Thyroid gland (tissue), 4 donors: ENCODE results near the gene WFIKKN1. TPM values are rescaled to one million over a fixed set of nuclear protein-coding genes. Genes with fewer than 3 reads are reported as not detected.

Source experiments
- DNase-seq, 2 donors: peaks; one replicate each; pipeline ENCODE4 v3.0.0-alpha.2; 2019
- H3K27ac ChIP-seq, 3 donors: fragments of 200-600 bp; sonication (generic); 1 replicate in 2 of 3; 2 replicates in 1 of 3; pipeline ENCODE4 v1.5.1; 2016 to 2019; ENCODE audit warnings: mild to moderate bottlenecking in 1 of 3, moderate library complexity in 1 of 3
- H3K27me3 ChIP-seq: fragments of 200-600 bp; sonication (generic); one replicate; pipeline ENCODE4 v1.5.1; 2019
- H3K36me3 ChIP-seq, 2 donors: fragments of 200-600 bp; sonication (generic); one replicate each; pipeline ENCODE4 v1.5.1; 2016 to 2019
- H3K4me1 ChIP-seq, 2 donors: fragments of 200-600 bp; sonication (generic); one replicate each; pipeline ENCODE4 v1.5.1; 2017 to 2019
- H3K4me3 ChIP-seq, 3 donors: fragments of 200-600 bp; sonication (generic); replicated peaks in 1 of 3; 1 replicate in 2 of 3; 2 replicates in 1 of 3; pipeline ENCODE4 v1.5.1; 2016; ENCODE audit warnings: mild to moderate bottlenecking in 1 of 3
- H3K9me3 ChIP-seq: fragments of 200-600 bp; sonication (generic); one replicate; pipeline ENCODE4 v1.5.1; 2017
- POLR2A ChIP-seq, 2 donors: fragments of 450-650 bp; IDR thresholded peaks; one replicate each; pipeline ENCODE4 v1.6.1; 2017; ENCODE audit warnings: antibody characterized with exemption in 2 of 2, mild to moderate bottlenecking in 2 of 2, moderate library complexity in 1 of 2
- WGBS, 2 donors: methylation state at CpG; one replicate each; pipeline ENCODE4 v1.1.5; 2017; 5-methylcytosine and 5-hydroxymethylcytosine counted together
- intact Hi-C: fragments of 100-400 bp; cut with DNase I; formaldehyde crosslinking; loops from one replicate; pipeline ENCODE4 v1.15.1; 2023
- total RNA-seq, 4 donors: library from RNA; depleted of rRNA; stranded (reverse); fragments of >200 nt; gene quantifications; one replicate each; pipeline ENCODE4 v1.2.3, GENCODE V29; 2016
- TF ChIP-seq, protein P1 (sequence below), 6 experiments: fragments of 200-600 bp in 3 of 6; fragments of 450-650 bp in 3 of 6; sonication (generic) in 3 of 6; IDR thresholded peaks; one replicate each; pipeline ENCODE4 v1.5.1; 2016 to 2019; ENCODE audit warnings: antibody characterized with exemption in 6 of 6, mild to moderate bottlenecking in 2 of 6, inconsistent platforms in 1 of 6, moderate library complexity in 1 of 6

WFIKKN1 gene
- total RNA-seq, 4 donors from 2014 or later, result 0.13 to 1.8 (median 0.77) TPM

DNA sequence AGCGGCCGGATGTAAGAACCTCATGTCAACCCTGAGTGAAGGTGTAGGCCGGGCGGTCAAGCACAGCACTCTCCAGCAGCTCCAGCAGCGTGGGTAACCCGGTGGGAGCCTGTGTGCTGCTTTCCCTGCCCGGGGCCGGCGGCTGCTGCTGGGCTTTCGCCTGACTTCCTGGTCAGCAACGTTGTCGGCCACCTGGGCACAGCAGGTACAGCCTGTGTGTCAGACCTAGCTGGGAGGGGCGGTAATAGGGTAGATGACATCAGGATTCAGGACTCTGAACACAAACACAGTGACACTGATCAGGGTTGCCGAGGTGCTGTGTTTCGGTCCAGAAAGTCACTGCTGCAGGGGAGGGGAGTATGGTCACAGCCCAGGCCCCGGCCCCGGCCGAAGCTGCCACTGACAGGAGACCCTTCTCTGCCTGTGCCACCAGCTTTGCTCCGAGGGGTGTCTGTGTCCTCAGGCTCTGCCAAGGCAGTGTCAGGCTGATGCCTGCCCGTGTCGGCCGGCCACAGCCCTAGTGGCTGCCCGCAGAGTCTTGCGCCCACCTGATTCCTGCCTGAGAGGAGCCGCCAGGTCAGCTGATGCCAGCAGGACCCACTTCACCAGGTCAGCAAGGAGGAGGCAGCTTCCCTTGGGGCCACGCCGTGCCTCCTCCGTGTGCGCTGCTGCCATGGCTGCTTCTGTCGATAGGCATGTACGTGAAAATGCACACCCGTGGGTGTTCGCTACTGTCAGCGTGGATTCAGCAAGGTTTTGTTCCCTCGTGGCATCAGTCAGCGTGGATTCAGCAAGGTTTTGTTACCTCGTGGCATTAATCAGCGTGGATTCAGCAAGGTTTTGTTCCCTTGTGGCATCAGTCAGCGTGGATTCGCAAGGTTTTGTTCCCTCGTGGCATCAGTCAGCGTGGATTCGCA, 31.7 kb upstream of the WFIKKN1 start:
- intact Hi-C loops, result no loop called here
- TF ChIP-seq, protein P1, sequence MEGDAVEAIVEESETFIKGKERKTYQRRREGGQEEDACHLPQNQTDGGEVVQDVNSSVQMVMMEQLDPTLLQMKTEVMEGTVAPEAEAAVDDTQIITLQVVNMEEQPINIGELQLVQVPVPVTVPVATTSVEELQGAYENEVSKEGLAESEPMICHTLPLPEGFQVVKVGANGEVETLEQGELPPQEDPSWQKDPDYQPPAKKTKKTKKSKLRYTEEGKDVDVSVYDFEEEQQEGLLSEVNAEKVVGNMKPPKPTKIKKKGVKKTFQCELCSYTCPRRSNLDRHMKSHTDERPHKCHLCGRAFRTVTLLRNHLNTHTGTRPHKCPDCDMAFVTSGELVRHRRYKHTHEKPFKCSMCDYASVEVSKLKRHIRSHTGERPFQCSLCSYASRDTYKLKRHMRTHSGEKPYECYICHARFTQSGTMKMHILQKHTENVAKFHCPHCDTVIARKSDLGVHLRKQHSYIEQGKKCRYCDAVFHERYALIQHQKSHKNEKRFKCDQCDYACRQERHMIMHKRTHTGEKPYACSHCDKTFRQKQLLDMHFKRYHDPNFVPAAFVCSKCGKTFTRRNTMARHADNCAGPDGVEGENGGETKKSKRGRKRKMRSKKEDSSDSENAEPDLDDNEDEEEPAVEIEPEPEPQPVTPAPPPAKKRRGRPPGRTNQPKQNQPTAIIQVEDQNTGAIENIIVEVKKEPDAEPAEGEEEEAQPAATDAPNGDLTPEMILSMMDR (IDR thresholded peaks at IDR 0.05), result no peak
- TF ChIP-seq POLR2A (IDR thresholded peaks at IDR 0.05), result no peak
- H3K27ac ChIP-seq, result no peak overlapping the region
- H3K27me3 ChIP-seq, result no peaks in the 10 kb centered on the region
- DNase-seq, result no peak
- H3K9me3 ChIP-seq, result no peaks in the 10 kb centered on the region
- no peaks in the 10 kb centered on the region for H3K36me3 ChIP-seq
- H3K4me1 ChIP-seq, result peaks cover 4 to 11% of the 10 kb centered on the region in 2 donors
- H3K4me3 ChIP-seq, result no peak overlapping the region
- WGBS, 2 donors, result 95 to 98% methylated on average over 28 to 37 of the region's 43 CpGs

DNA sequence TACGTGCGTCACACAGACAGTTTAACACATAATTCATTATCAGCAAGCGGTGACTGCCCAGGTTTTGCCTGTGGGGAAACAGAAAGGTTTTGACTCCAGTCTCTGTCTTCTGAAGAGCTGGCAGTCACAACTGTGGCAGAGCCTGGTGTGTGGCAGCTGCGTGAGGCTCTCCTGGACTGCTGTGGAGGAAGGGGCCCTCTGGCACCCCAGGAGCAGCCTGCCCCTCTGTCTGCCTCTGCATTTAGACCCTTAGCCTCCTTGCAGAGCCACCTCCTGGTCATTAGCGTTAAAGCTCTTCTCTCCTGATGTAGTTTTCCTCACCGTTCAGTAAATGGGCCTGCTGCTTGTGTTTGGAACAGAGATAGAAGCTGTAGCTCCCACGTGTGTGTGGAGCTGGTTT, 30.0 kb upstream of the WFIKKN1 start:
- WGBS, 2 donors, result 75 to 76% methylated on average over 7 of the region's 7 CpGs
- no peak for DNase-seq
- TF ChIP-seq, protein P1 (IDR thresholded peaks at IDR 0.05), result no peak
- TF ChIP-seq POLR2A (IDR thresholded peaks at IDR 0.05), result no peak
- Histone ChIP-seq H3K36me3 (no peaks in the 10 kb centered on the region), H3K27me3 (no peaks in the 10 kb centered on the region), H3K27ac (no peak overlapping the region), H3K4me3 (no peak overlapping the region), H3K9me3 (no peaks in the 10 kb centered on the region), H3K4me1 (no peaks in the 10 kb centered on the region)
- intact Hi-C loops, result no loop called here

DNA sequence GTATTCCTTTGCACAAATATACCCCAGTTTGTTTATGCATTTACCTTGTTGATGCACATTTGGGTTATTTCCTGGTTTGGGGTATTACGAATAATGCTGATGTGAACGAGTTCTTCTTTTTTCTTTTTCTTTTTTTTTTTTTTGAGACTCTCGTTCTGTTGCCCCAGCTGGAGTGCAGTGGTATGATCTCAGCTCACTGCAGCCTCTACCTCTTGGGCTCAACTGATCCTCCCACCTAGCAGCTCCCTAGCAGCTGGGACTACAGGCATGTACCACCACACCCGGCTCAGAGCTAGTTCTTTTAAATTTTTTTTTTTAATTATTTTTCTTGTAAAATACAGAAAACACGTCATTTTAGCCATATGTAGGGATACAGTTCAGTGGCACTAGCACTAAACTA, 26.9 kb upstream of the WFIKKN1 start:
- DNase-seq, result no peak
- TF ChIP-seq POLR2A (IDR thresholded peaks at IDR 0.05), result no peak
- TF ChIP-seq, protein P1 (IDR thresholded peaks at IDR 0.05), result no peak
- H3K4me3 ChIP-seq, result no peak overlapping the region
- intact Hi-C loops, result no loop called here
- no peaks in the 10 kb centered on the region for H3K9me3 ChIP-seq
- no peaks in the 10 kb centered on the region for H3K27me3 ChIP-seq
- no peaks in the 10 kb centered on the region for H3K36me3 ChIP-seq
- no peak overlapping the region for H3K27ac ChIP-seq
- 85 to 93% methylated on average over 5 of the region's 5 CpGs for WGBS, 2 donors
- no peaks in the 10 kb centered on the region for H3K4me1 ChIP-seq

DNA sequence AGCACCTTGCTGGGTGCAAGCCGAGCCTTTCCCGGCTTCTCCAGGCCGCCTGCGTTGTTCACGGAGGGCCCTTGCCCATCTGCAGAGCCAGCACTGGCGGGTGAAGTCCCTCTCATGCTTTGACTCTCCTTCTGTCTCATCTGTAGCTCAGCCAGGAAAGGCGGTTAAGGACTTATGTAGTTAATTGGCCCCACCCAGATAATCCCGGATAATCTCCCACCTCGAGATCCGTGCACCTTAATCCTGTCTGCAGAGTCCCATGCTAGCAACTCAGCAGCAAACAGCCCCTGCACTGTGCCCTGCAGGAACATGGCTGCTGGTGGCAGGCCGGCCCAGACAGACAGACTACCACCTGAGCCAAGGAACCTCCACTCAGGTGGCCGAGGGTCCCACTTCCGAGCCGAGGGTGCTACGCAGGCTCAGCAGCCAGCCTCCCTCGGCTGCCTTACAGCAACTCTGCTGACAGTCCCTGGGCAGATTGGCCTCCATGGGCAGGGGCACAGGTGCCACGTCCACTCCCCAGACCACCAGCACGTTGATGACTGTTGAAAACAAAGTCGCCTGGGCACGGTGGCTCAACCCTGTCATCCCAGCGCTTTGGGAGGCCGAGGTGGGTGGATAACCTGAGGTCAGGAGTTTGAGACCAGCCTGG, 24.0 kb upstream of the WFIKKN1 start:
- Histone ChIP-seq H3K4me1 (peaks cover 0 to 8% of the 10 kb centered on the region in 2 donors), H3K9me3 (no peaks in the 10 kb centered on the region), H3K27ac (no peak overlapping the region), H3K27me3 (no peaks in the 10 kb centered on the region), H3K4me3 (no peak overlapping the region), H3K36me3 (no peaks in the 10 kb centered on the region)
- 95 to 96% methylated on average over 11 to 22 of the region's 22 CpGs for WGBS, 2 donors
- DNase-seq, result no peak
- no peak for TF ChIP-seq POLR2A (IDR thresholded peaks at IDR 0.05)
- TF ChIP-seq, protein P1 (IDR thresholded peaks at IDR 0.05), result no peak
- intact Hi-C loops, result no loop called here

DNA sequence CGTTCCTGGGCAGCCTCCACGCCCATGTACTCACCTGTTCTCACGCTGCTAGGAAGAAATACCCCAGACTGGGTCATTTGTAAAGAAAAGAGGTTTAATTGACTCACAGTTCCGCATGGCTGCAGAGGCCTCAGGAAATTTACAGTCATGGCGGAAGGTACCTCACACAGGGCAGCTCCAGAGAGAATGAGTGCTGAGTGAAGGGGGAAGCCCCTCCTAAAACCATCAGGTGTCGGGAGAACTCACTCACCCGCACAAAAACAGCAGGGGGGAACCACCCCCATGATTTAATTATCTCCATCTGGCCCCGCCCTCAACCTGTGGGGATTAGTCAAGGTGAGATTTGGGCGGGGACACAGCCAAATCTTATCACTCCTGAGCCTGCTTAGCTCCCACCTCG, 22.8 kb upstream of the WFIKKN1 start:
- no peak for DNase-seq
- H3K27ac ChIP-seq, result no peak overlapping the region
- intact Hi-C loops, result no loop called here
- TF ChIP-seq, protein P1 (IDR thresholded peaks at IDR 0.05), result no peak
- TF ChIP-seq POLR2A (IDR thresholded peaks at IDR 0.05), result no peak
- no peaks in the 10 kb centered on the region for H3K36me3 ChIP-seq
- H3K4me1 ChIP-seq, result peaks cover 0 to 8% of the 10 kb centered on the region in 2 donors
- no peak overlapping the region for H3K4me3 ChIP-seq
- no peaks in the 10 kb centered on the region for H3K9me3 ChIP-seq
- H3K27me3 ChIP-seq, result no peaks in the 10 kb centered on the region
- WGBS, 2 donors, result 79 to 84% methylated on average over 10 of the region's 10 CpGs
